CD14-positive monocyte (primary cell): ENCODE results near the gene ATL3. TPM values are rescaled to one million over a fixed set of nuclear protein-coding genes. Genes with fewer than 3 reads are reported as not detected.

Experiments used
- DNase-seq, 3 donors: peaks; one replicate each; pipeline ENCODE4 v3.0.0-alpha.2; 2011 to 2022
- H2AFZ ChIP-seq: 2 replicates; pipeline ENCODE4 v1.6.0; 2012; ENCODE audit warnings: mild to moderate bottlenecking, low read depth, low read length, inconsistent platforms; ENCODE audit not compliant: insufficient read depth, poor library complexity, severe bottlenecking
- H3K27ac ChIP-seq, 2 donors: 1 replicate in 1 of 2; 2 replicates in 1 of 2; pipeline ENCODE4 v1.5.1; 2012 to 2013; ENCODE audit warnings: low read length in 2 of 2, control low read depth in 1 of 2, inconsistent platforms in 1 of 2, low read depth in 1 of 2, mild to moderate bottlenecking in 1 of 2
- H3K27me3 ChIP-seq, 2 donors: one replicate each; pipeline versions ENCODE4 v1.6.0 to v1.6.1; 2011 to 2013; ENCODE audit warnings: low read length in 2 of 2; ENCODE audit not compliant: control insufficient read depth in 2 of 2, insufficient read depth in 2 of 2
- H3K36me3 ChIP-seq, 2 donors: replicated peaks in 1 of 2; 1 replicate in 1 of 2; 2 replicates in 1 of 2; pipeline versions ENCODE4 v1.5.1 to v1.6.1; 2012 to 2013; ENCODE audit warnings: low read length in 2 of 2, control low read depth in 1 of 2, inconsistent platforms in 1 of 2, mild to moderate bottlenecking in 1 of 2; ENCODE audit not compliant: insufficient read depth in 2 of 2, control insufficient read depth in 1 of 2
- H3K4me1 ChIP-seq, 2 donors: 1 replicate in 1 of 2; 2 replicates in 1 of 2; pipeline versions ENCODE4 v1.5.1 to v1.6.1; 2012 to 2013; ENCODE audit warnings: low read length in 2 of 2, control low read depth in 1 of 2, inconsistent platforms in 1 of 2, mild to moderate bottlenecking in 1 of 2, moderate library complexity in 1 of 2; ENCODE audit not compliant: insufficient read depth in 2 of 2, control insufficient read depth in 1 of 2
- H3K4me2 ChIP-seq: replicated peaks from 2 replicates; pipeline ENCODE3; 2012; ENCODE audit warnings: low read length, moderate library complexity, mild to moderate bottlenecking; ENCODE audit not compliant: poor library complexity, severe bottlenecking; ENCODE audit errors: extremely low read depth
- H3K4me3 ChIP-seq, 3 experiments: fragments of 200-600 bp in 1 of 3; sonication (generic) in 1 of 3; replicated peaks in 1 of 3; 1 replicate in 2 of 3; 2 replicates in 1 of 3; pipeline ENCODE4 v1.5.1; 2011 to 2013; ENCODE audit warnings: low read length in 3 of 3, mild to moderate bottlenecking in 3 of 3, control low read depth in 2 of 3, low read depth in 2 of 3, inconsistent platforms in 1 of 3, moderate library complexity in 1 of 3
- H3K79me2 ChIP-seq: 2 replicates; pipeline ENCODE4 v1.6.0; 2012; ENCODE audit warnings: mild to moderate bottlenecking, control low read depth, inconsistent platforms, low read length, moderate library complexity; ENCODE audit not compliant: insufficient read depth
- H3K9ac ChIP-seq: 2 replicates; pipeline ENCODE4 v1.6.0; 2017; ENCODE audit warnings: low read length, mild to moderate bottlenecking; ENCODE audit not compliant: insufficient read depth, poor library complexity, severe bottlenecking
- H3K9me3 ChIP-seq, 2 donors: replicated peaks in 1 of 2; 1 replicate in 1 of 2; 2 replicates in 1 of 2; pipeline versions ENCODE4 v1.5.1 to v1.6.1; 2012 to 2013; ENCODE audit warnings: low read length in 2 of 2, control low read depth in 1 of 2; ENCODE audit not compliant: control insufficient read depth in 1 of 2, insufficient read depth in 1 of 2
- H4K20me1 ChIP-seq: 2 replicates; pipeline ENCODE4 v1.6.0; 2012; ENCODE audit warnings: mild to moderate bottlenecking, low read length, control low read depth, moderate library complexity; ENCODE audit not compliant: insufficient read depth
- H3K27ac Mint-ChIP-seq, 7 donors: one replicate each; pipeline ENCODE4 v1.8.0; 2020; ENCODE audit warnings: mild to moderate bottlenecking in 7 of 7, mixed read lengths in 7 of 7, moderate library complexity in 6 of 7, inconsistent platforms in 2 of 7
- H3K27me3 Mint-ChIP-seq, 3 donors: one replicate each; pipeline ENCODE4 v1.8.0; 2021 to 2022; ENCODE audit warnings: low read depth in 3 of 3, mild to moderate bottlenecking in 3 of 3, mixed read lengths in 3 of 3, moderate library complexity in 3 of 3, inconsistent platforms in 1 of 3
- H3K36me3 Mint-ChIP-seq, 2 donors: one replicate each; pipeline ENCODE4 v1.8.0; 2020; ENCODE audit warnings: mixed read lengths in 2 of 2, inconsistent platforms in 1 of 2, mild to moderate bottlenecking in 1 of 2
- H3K4me1 Mint-ChIP-seq: one replicate; pipeline ENCODE4 v1.8.0; 2020; ENCODE audit warnings: mild to moderate bottlenecking, mixed read lengths
- H3K4me3 Mint-ChIP-seq, 2 donors: one replicate each; pipeline ENCODE4 v1.8.0; 2020; ENCODE audit warnings: mild to moderate bottlenecking in 2 of 2, mixed read lengths in 2 of 2, moderate library complexity in 1 of 2
- H3K9me3 Mint-ChIP-seq, 7 donors: one replicate each; pipeline ENCODE4 v1.8.0; 2020 to 2022; ENCODE audit warnings: mixed read lengths in 7 of 7, mild to moderate bottlenecking in 6 of 7, moderate library complexity in 6 of 7, inconsistent platforms in 2 of 7
- CTCF ChIP-seq: fragments of 200-600 bp; IDR thresholded peaks from one replicate; pipeline ENCODE4 v1.8.0; 2022; ENCODE audit warnings: antibody characterized with exemption, mild to moderate bottlenecking
- WGBS: methylation state at CpG from one replicate; pipeline ENCODE4 v1.1.5; 2013; ENCODE audit warnings: missing lambda C conversion rate; ENCODE audit not compliant: insufficient coverage; 5-methylcytosine and 5-hydroxymethylcytosine counted together
- intact Hi-C, 2 donors: fragments of 100-400 bp; cut with micrococcal nuclease; formaldehyde crosslinking; loops; one replicate each; pipeline versions ENCODE4 v1.15.0 to v1.15.1; 2023
- polyA plus RNA-seq, 3 donors: library from polyadenylated mRNA; depleted of rRNA in 1 of 3; unstranded in 2 of 3; stranded (reverse) in 1 of 3; fragments of 300-500 nt in 2 of 3; fragments of >200 nt in 1 of 3; fragmentation: Illumina TruSeq in 2 of 3; gene quantifications; 1 replicate in 2 of 3; 2 replicates in 1 of 3; pipeline ENCODE4 v1.2.3, GENCODE V29; 2012 to 2021

The ATL3 gene
- polyA plus RNA-seq, 3 donors = 10.6 to 25.5 (median 22.7) TPM

- Histone ChIP-seq H4K20me1 (peaks cover 30% of the 10 kb centered on the region), H3K9me3 (no peaks in the 10 kb centered on the region), H3K4me3 (no peak overlapping the region), H3K4me2 (peak overlapping the region; percentile 78), H3K4me1 (peaks cover 38% of the 10 kb centered on the region in 2 donors), H3K9ac (peak overlapping the region; percentile 83), H3K27ac (peak overlapping the region in 1 of 2 donors; percentile 74), H3K36me3 (peaks cover 0 to 2% of the 10 kb centered on the region in 2 donors), H3K79me2 (peaks cover 41% of the 10 kb centered on the region), H3K27me3 (no peaks in the 10 kb centered on the region), H2AFZ (peak overlapping the region; percentile 93)
- Mint-ChIP-seq H3K27ac (peak overlapping the region in 5 of 7 donors; percentile 45 to 93 (median 85)), H3K36me3 (peaks cover 1 to 4% of the 10 kb centered on the region in 2 donors), H3K4me3 (no peak overlapping the region), H3K9me3 (no peaks in the 10 kb centered on the region), H3K4me1 (peaks cover 40% of the 10 kb centered on the region), H3K27me3 (no peaks in the 10 kb centered on the region)
- TF ChIP-seq CTCF = no peak
- DNase-seq = no peak
- 99% methylated on average over 15 of the region's 16 CpGs for WGBS
- intact Hi-C loops = no loop called here
Observed at GRCh38 chr11:63672156-63672463, 934 bp upstream of the ATL3 start.

- intact Hi-C loops = loop anchor here in 1 of 2 donors (1.0 to 2.0 kb wide), 2 partner anchors 11 to 68 kb away; partner anchors contain the start of gene RTN3
- Histone ChIP-seq H3K9me3 (no peaks in the 10 kb centered on the region), H3K36me3 (peaks cover 0 to 6% of the 10 kb centered on the region in 2 donors), H3K4me2 (peak overlapping the region; percentile 78), H3K79me2 (peaks cover 56% of the 10 kb centered on the region), H3K4me1 (peaks cover 38% of the 10 kb centered on the region in 2 donors), H2AFZ (peak overlapping the region; percentile 93), H4K20me1 (peaks cover 45% of the 10 kb centered on the region), H3K9ac (peak overlapping the region; percentile 83), H3K27ac (peak overlapping the region; percentile 74 to 83), H3K27me3 (no peaks in the 10 kb centered on the region), H3K4me3 (peak overlapping the region; percentile 64 to 90 (median 87))
- peaks cover 1 to 4% of the 10 kb centered on the region in 2 donors for H3K36me3 Mint-ChIP-seq
- H3K27me3 Mint-ChIP-seq = no peaks in the 10 kb centered on the region
- peak overlapping the region; percentile 83 to 91 for H3K4me3 Mint-ChIP-seq
- H3K9me3 Mint-ChIP-seq = no peaks in the 10 kb centered on the region
- WGBS = under 1% methylated on average over 55 of the region's 63 CpGs
- peaks cover 43% of the 10 kb centered on the region for H3K4me1 Mint-ChIP-seq
- peak; percentile 25 to 38 (median 38) for DNase-seq
- peak; percentile 65 for TF ChIP-seq CTCF
- peak overlapping the region; percentile 80 to 93 (median 90) for H3K27ac Mint-ChIP-seq
Observed at GRCh38 chr11:63670433-63671321, 499 bp downstream of the ATL3 start.
